Ammon's horn (tissue), 1 donor: ENCODE results near the gene SPINDOC.
A peak's percentile ranks its signal among the peaks of the same experiment; 100 is the strongest.

Experiments used
- DNase-seq: peaks from one replicate; pipeline ENCODE4 v3.0.0-alpha.2; 2016; ENCODE audit warnings: low spot score

Gene SPINDOC

GRCh38 chr11:63832336-63832735 lies 19.1 kb downstream of the SPINDOC start:
- no peak for DNase-seq

GRCh38 chr11:63833048-63833447 lies 19.8 kb downstream of the SPINDOC start:
- DNase-seq = no peak

- no peak for DNase-seq
Measured at GRCh38 chr11:63834535-63835157, 21.4 kb downstream of the SPINDOC start.

- no peak for DNase-seq
Measured at GRCh38 chr11:63835158-63835545, 21.9 kb downstream of the SPINDOC start.

- peak; percentile 87 for DNase-seq
Measured at GRCh38 chr11:63837027-63837688, 23.9 kb downstream of the SPINDOC start.

GRCh38 chr11:63837739-63838138 lies 24.5 kb downstream of the SPINDOC start:
- DNase-seq = peak; percentile 25

GRCh38 chr11:63838150-63838677 lies 25.0 kb downstream of the SPINDOC start:
- DNase-seq = no peak

GRCh38 chr11:63838678-63839507 lies 25.6 kb downstream of the SPINDOC start, which contains the start of gene MARK2:
MARK2 (plus strand) TSS chr11:63839110; CDS start chr11:63839507, 397 bp downstream.
- DNase-seq = peak; percentile 98

- DNase-seq = peak; percentile 41
Measured at GRCh38 chr11:63839508-63840355, 26.5 kb downstream of the SPINDOC start.

GRCh38 chr11:63840356-63841060 lies 27.3 kb downstream of the SPINDOC start:
- no peak for DNase-seq

- DNase-seq = peak; percentile 69
Measured at GRCh38 chr11:63841554-63841953, 28.3 kb downstream of the SPINDOC start.

- peak; percentile 27 for DNase-seq
Measured at GRCh38 chr11:63843041-63843440, 29.8 kb downstream of the SPINDOC start.

GRCh38 chr11:63844836-63845235 lies 31.6 kb downstream of the SPINDOC start:
- DNase-seq = no peak

- DNase-seq = peak; percentile 16
Measured at GRCh38 chr11:63845303-63845702, 32.0 kb downstream of the SPINDOC start.

GRCh38 chr11:63845911-63846310 lies 32.7 kb downstream of the SPINDOC start:
- no peak for DNase-seq

- no peak for DNase-seq
Measured at GRCh38 chr11:63846897-63847296, 33.6 kb downstream of the SPINDOC start.

GRCh38 chr11:63847363-63847762 lies 34.1 kb downstream of the SPINDOC start:
- no peak for DNase-seq

GRCh38 chr11:63849691-63850090 lies 36.4 kb downstream of the SPINDOC start:
- DNase-seq = no peak

- DNase-seq = no peak
Measured at GRCh38 chr11:63850920-63851319, 37.7 kb downstream of the SPINDOC start.

- no peak for DNase-seq
Measured at GRCh38 chr11:63851364-63851763, 38.1 kb downstream of the SPINDOC start.

- DNase-seq = peak; percentile 39
Measured at GRCh38 chr11:63853476-63853875, 40.2 kb downstream of the SPINDOC start.
